Bronchial epithelial cell (primary cell): ENCODE measurements around the gene CNTN1. TPM values are rescaled to one million over a fixed set of nuclear protein-coding genes. Genes with fewer than 3 reads are reported as not detected.

Experiments used
- DNase-seq: peaks from one replicate; pipeline ENCODE4 v3.0.0-alpha.2; 2010; ENCODE audit warnings: low read depth
- FAIRE-seq: peaks from 2 replicates; lab custom pipeline; 2011; peaks lifted over from hg19 to GRCh38; lab: Jason Lieb, UNC
- H3K27me3 ChIP-seq: 2 replicates; pipeline ENCODE4 v1.5.1; 2011; ENCODE audit warnings: low read length; ENCODE audit not compliant: control insufficient read depth, insufficient read depth
- H3K36me3 ChIP-seq: 2 replicates; pipeline ENCODE4 v1.5.1; 2011; ENCODE audit warnings: low read length; ENCODE audit not compliant: control insufficient read depth, insufficient read depth
- H3K4me3 ChIP-seq: 2 replicates; pipeline ENCODE4 v1.5.1; 2011; ENCODE audit warnings: mild to moderate bottlenecking, low read depth, low read length, control low read depth
- total RNA-seq: library from RNA; depleted of rRNA; stranded (reverse); fragments of >200 nt; gene quantifications from 2 replicates; pipeline ENCODE4 v1.2.1, GENCODE V29; 2014
- TF ChIP-seq, protein P1 (sequence below): IDR thresholded peaks from 2 replicates; pipeline ENCODE4 v1.5.1; 2011; ENCODE audit warnings: mild to moderate bottlenecking, moderate library complexity, low read length, control low read depth, inconsistent platforms; ENCODE audit not compliant: insufficient read depth, severe bottlenecking

The CNTN1 gene
- total RNA-seq, 1 donor from 2014 or later, result 2.4 TPM

GRCh38 chr12:40996091-40996490 is 303.9 kb downstream of the CNTN1 start:
- FAIRE-seq (no peak), DNase-seq (no peak)
- Histone ChIP-seq H3K36me3 (no peaks in the 10 kb centered on the region), H3K4me3 (no peak overlapping the region), H3K27me3 (no peaks in the 10 kb centered on the region)
- TF ChIP-seq, protein P1, sequence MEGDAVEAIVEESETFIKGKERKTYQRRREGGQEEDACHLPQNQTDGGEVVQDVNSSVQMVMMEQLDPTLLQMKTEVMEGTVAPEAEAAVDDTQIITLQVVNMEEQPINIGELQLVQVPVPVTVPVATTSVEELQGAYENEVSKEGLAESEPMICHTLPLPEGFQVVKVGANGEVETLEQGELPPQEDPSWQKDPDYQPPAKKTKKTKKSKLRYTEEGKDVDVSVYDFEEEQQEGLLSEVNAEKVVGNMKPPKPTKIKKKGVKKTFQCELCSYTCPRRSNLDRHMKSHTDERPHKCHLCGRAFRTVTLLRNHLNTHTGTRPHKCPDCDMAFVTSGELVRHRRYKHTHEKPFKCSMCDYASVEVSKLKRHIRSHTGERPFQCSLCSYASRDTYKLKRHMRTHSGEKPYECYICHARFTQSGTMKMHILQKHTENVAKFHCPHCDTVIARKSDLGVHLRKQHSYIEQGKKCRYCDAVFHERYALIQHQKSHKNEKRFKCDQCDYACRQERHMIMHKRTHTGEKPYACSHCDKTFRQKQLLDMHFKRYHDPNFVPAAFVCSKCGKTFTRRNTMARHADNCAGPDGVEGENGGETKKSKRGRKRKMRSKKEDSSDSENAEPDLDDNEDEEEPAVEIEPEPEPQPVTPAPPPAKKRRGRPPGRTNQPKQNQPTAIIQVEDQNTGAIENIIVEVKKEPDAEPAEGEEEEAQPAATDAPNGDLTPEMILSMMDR, result no peak

DNA sequence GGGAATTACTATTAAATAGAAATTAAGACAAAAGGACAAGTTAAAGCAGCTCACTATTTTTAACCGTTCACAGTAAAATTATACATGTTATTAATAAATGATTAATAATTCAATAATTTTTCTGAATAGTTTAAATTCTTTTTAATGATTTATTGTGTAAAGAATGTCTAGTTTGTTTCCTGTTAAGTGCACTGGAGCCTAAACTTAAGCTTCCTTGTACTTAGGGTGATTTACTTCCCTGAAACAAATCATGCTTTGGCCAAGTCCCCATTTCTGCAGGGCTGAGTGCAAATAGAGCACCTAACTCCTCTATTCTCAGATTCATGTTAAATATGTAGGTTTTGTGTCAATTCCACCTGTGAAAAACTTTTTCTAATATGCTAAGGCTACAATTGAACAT is 307.0 kb downstream of the CNTN1 start:
- TF ChIP-seq, protein P1, result no peak
- DNase-seq, result peak; percentile 39
- no peaks in the 10 kb centered on the region for H3K27me3 ChIP-seq
- no peak overlapping the region for H3K4me3 ChIP-seq
- H3K36me3 ChIP-seq, result no peaks in the 10 kb centered on the region
- FAIRE-seq, result no peak

- TF ChIP-seq, protein P1, result no peak
- no peak for DNase-seq
- Histone ChIP-seq H3K27me3 (no peaks in the 10 kb centered on the region), H3K4me3 (no peak overlapping the region), H3K36me3 (no peaks in the 10 kb centered on the region)
- no peak for FAIRE-seq
These were observed 316.2 kb downstream of the CNTN1 start for GRCh38 chr12:41008472-41008871.

- no peak for FAIRE-seq
These were observed 319.7 kb downstream of the CNTN1 start for GRCh38 chr12:41011939-41012338.

DNA sequence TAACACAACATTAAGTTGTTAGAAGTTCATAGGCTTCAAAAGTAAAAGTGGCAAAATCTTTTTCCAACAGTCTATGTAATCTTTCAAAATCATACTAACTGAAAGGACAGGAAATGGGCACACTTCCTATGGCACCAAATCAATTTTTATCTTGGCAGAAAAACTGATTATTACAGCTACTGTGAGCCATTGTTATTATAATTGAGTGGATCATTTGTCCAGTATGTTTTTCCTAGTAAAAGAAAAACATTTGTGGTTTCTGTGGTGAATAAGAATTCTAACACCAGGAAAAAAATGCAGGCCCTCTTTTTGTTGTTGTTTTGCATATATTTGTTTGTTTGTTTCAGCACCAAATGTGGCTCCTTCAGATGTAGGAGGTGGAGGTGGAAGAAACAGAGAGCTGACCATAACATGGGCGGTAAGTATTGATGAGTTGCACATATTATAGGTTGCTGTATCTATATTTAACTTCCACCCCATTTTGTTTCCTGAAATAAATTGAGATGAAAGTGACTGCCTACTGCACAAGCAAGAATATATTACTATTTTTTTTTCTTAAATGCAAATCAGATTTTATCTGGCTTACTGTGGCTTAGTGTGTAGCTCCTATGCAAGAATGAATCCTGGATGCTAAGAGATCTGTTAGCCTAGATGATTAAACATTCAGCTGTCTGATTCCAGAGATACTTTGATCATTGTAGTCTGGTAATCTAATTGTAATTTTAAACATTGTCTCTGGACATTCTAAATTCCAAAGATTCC is 321.8 kb downstream of the CNTN1 start:
- Histone ChIP-seq H3K27me3 (no peaks in the 10 kb centered on the region), H3K36me3 (no peaks in the 10 kb centered on the region), H3K4me3 (no peak overlapping the region)
- FAIRE-seq (no peak), DNase-seq (peak; percentile 46)
- TF ChIP-seq, protein P1, result no peak

More at GRCh38 chr12:41011939-41012338, 319.7 kb downstream of the CNTN1 start:
- no peaks in the 10 kb centered on the region for H3K27me3 ChIP-seq
- TF ChIP-seq, protein P1, result peak; percentile 28
- no peak for DNase-seq
- no peak overlapping the region for H3K4me3 ChIP-seq
- no peaks in the 10 kb centered on the region for H3K36me3 ChIP-seq

GRCh38 chr12:41014643-41015020 is 322.4 kb downstream of the CNTN1 start:
- TF ChIP-seq, protein P1, result no peak
- Histone ChIP-seq H3K4me3 (no peak overlapping the region), H3K27me3 (no peaks in the 10 kb centered on the region), H3K36me3 (no peaks in the 10 kb centered on the region)
- peak; percentile 76 for DNase-seq
- no peak for FAIRE-seq
